Activated naive CD4-positive, alpha-beta T cell treated with anti-CD3 and anti-CD28 coated beads, Interleukin-2, amount 10 ng/mL, durations not matched to agents 7 days and 5 days (primary cell): Measurements from ENCODE around the gene PTPN20.
A peak's percentile ranks its signal among the peaks of the same experiment; 100 is the strongest.

ENCODE experiments used
- CTCF ChIA-PET: fragments of 350-600 bp; sonication (Branson Sonifier 250); formaldehyde crosslinking; loops from one replicate; lab custom pipeline; 2021; ENCODE audit warnings: antibody characterized with exemption; lab: Charles Lee
- DNase-seq: peaks from one replicate; pipeline ENCODE4 v3.0.0-alpha.2; 2020
- H3K27ac Mint-ChIP-seq: one replicate; pipeline ENCODE4 v1.8.0; 2021; ENCODE audit warnings: mild to moderate bottlenecking, moderate library complexity, mixed read lengths
- H3K27me3 Mint-ChIP-seq: one replicate; pipeline ENCODE4 v1.8.0; 2021; ENCODE audit warnings: mild to moderate bottlenecking, mixed read lengths
- H3K36me3 Mint-ChIP-seq: one replicate; pipeline ENCODE4 v1.8.0; 2021; ENCODE audit warnings: mixed read lengths
- H3K4me1 Mint-ChIP-seq: one replicate; pipeline ENCODE4 v1.8.0; 2021; ENCODE audit warnings: mixed read lengths
- H3K4me3 Mint-ChIP-seq: one replicate; pipeline ENCODE4 v1.8.0; 2021; ENCODE audit warnings: mild to moderate bottlenecking, moderate library complexity, mixed read lengths
- H3K9me3 Mint-ChIP-seq: one replicate; pipeline ENCODE4 v1.8.0; 2021; ENCODE audit warnings: mixed read lengths

The PTPN20 gene

GRCh38 chr10:47040041-47040491 is 128.8 kb downstream of the PTPN20 start:
- no peaks in the 10 kb centered on the region for H3K9me3 Mint-ChIP-seq
- H3K36me3 Mint-ChIP-seq, result no peaks in the 10 kb centered on the region
- H3K4me3 Mint-ChIP-seq, result no peak overlapping the region
- no peak overlapping the region for H3K27ac Mint-ChIP-seq
- peaks cover 5% of the 10 kb centered on the region for H3K27me3 Mint-ChIP-seq
- no peak for DNase-seq
- CTCF ChIA-PET, result interaction anchor here (1.3 to 3.2 kb wide), 2 partner anchors 15 to 272 kb away, joined by 6 to 9 read pairs; no protein-coding TSS in a partner anchor
- H3K4me1 Mint-ChIP-seq, result no peaks in the 10 kb centered on the region

- H3K36me3 Mint-ChIP-seq, result no peaks in the 10 kb centered on the region
- no peak for DNase-seq
- no peaks in the 10 kb centered on the region for H3K9me3 Mint-ChIP-seq
- H3K27me3 Mint-ChIP-seq, result peaks cover 5% of the 10 kb centered on the region
- CTCF ChIA-PET, result interaction anchor here (0.6 to 1.3 kb wide), 2 partner anchors 16 to 182 kb away, joined by 4 to 6 read pairs; no protein-coding TSS in a partner anchor
- H3K4me1 Mint-ChIP-seq, result no peaks in the 10 kb centered on the region
- no peak overlapping the region for H3K27ac Mint-ChIP-seq
- no peak overlapping the region for H3K4me3 Mint-ChIP-seq
Measured at GRCh38 chr10:47040681-47041080, 129.5 kb downstream of the PTPN20 start.

GRCh38 chr10:47041396-47042198 is 130.4 kb downstream of the PTPN20 start:
- no peak overlapping the region for H3K4me3 Mint-ChIP-seq
- H3K9me3 Mint-ChIP-seq, result no peaks in the 10 kb centered on the region
- H3K36me3 Mint-ChIP-seq, result no peaks in the 10 kb centered on the region
- no peak for DNase-seq
- CTCF ChIA-PET, result interaction anchor here (0.6 to 0.9 kb wide), 2 partner anchors 181 to 270 kb away, joined by 3 to 4 read pairs; no protein-coding TSS in a partner anchor
- H3K4me1 Mint-ChIP-seq, result no peaks in the 10 kb centered on the region
- no peak overlapping the region for H3K27ac Mint-ChIP-seq
- peaks cover 5% of the 10 kb centered on the region for H3K27me3 Mint-ChIP-seq

GRCh38 chr10:47042199-47042473 is 130.9 kb downstream of the PTPN20 start:
- Mint-ChIP-seq H3K4me3 (no peak overlapping the region), H3K27ac (no peak overlapping the region), H3K9me3 (no peaks in the 10 kb centered on the region), H3K4me1 (no peaks in the 10 kb centered on the region), H3K27me3 (peaks cover 5% of the 10 kb centered on the region), H3K36me3 (no peaks in the 10 kb centered on the region)
- CTCF ChIA-PET, result interaction anchor here (0.9 to 1.0 kb wide), 3 partner anchors 9 to 270 kb away, joined by 3 to 4 read pairs (median 3); no protein-coding TSS in a partner anchor
- no peak for DNase-seq

GRCh38 chr10:47042780-47043750 is 131.8 kb downstream of the PTPN20 start:
- Mint-ChIP-seq H3K4me1 (peaks cover 5% of the 10 kb centered on the region), H3K27me3 (peaks cover 5% of the 10 kb centered on the region), H3K9me3 (no peaks in the 10 kb centered on the region), H3K4me3 (no peak overlapping the region), H3K27ac (no peak overlapping the region), H3K36me3 (no peaks in the 10 kb centered on the region)
- no peak for DNase-seq
- CTCF ChIA-PET, result interaction anchor here (0.9 to 1.0 kb wide), 2 partner anchors 8 to 18 kb away, joined by 3 to 4 read pairs; no protein-coding TSS in a partner anchor

- Mint-ChIP-seq H3K27me3 (peaks cover 5% of the 10 kb centered on the region), H3K9me3 (no peaks in the 10 kb centered on the region), H3K36me3 (no peaks in the 10 kb centered on the region), H3K4me1 (peaks cover 13% of the 10 kb centered on the region), H3K4me3 (no peak overlapping the region), H3K27ac (no peak overlapping the region)
- CTCF ChIA-PET, result interaction anchor here (1.4 to 8.7 kb wide), 3 partner anchors 10 to 268 kb away, joined by 3 to 288 read pairs (median 5); no protein-coding TSS in a partner anchor
- no peak for DNase-seq
Measured at GRCh38 chr10:47043928-47044538, 132.8 kb downstream of the PTPN20 start.

GRCh38 chr10:47044741-47045140 is 133.5 kb downstream of the PTPN20 start:
- Mint-ChIP-seq H3K36me3 (no peaks in the 10 kb centered on the region), H3K4me1 (peaks cover 14% of the 10 kb centered on the region), H3K9me3 (no peaks in the 10 kb centered on the region), H3K27me3 (peaks cover 5% of the 10 kb centered on the region), H3K4me3 (no peak overlapping the region), H3K27ac (no peak overlapping the region)
- DNase-seq, result no peak
- CTCF ChIA-PET, result interaction anchor here (1.4 to 8.7 kb wide), 5 partner anchors 10 to 296 kb away, joined by 3 to 288 read pairs (median 5); no protein-coding TSS in a partner anchor

GRCh38 chr10:47045331-47045861 is 134.2 kb downstream of the PTPN20 start:
- CTCF ChIA-PET, result interaction anchor here (0.7 to 8.7 kb wide), 7 partner anchors 9 to 295 kb away, joined by 3 to 288 read pairs (median 4); no protein-coding TSS in a partner anchor
- DNase-seq, result no peak
- no peaks in the 10 kb centered on the region for H3K9me3 Mint-ChIP-seq
- no peak overlapping the region for H3K4me3 Mint-ChIP-seq
- peaks cover 9% of the 10 kb centered on the region for H3K27me3 Mint-ChIP-seq
- no peak overlapping the region for H3K27ac Mint-ChIP-seq
- no peaks in the 10 kb centered on the region for H3K36me3 Mint-ChIP-seq
- H3K4me1 Mint-ChIP-seq, result peaks cover 14% of the 10 kb centered on the region

- CTCF ChIA-PET, result interaction anchor here (0.7 to 8.7 kb wide), 15 partner anchors 10 to 299 kb away, joined by 3 to 288 read pairs (median 5); no protein-coding TSS in a partner anchor
- DNase-seq, result no peak
Measured at GRCh38 chr10:47046321-47047126, 135.3 kb downstream of the PTPN20 start.

GRCh38 chr10:47047127-47047504 is 135.9 kb downstream of the PTPN20 start:
- peaks cover 14% of the 10 kb centered on the region for H3K4me1 Mint-ChIP-seq
- no peaks in the 10 kb centered on the region for H3K36me3 Mint-ChIP-seq
- CTCF ChIA-PET, result interaction anchor here (0.5 to 8.7 kb wide), 36 partner anchors 9 to 298 kb away, joined by 3 to 288 read pairs (median 5); no protein-coding TSS in a partner anchor
- H3K27me3 Mint-ChIP-seq, result peaks cover 9% of the 10 kb centered on the region
- H3K27ac Mint-ChIP-seq, result no peak overlapping the region
- no peak for DNase-seq
- H3K9me3 Mint-ChIP-seq, result no peaks in the 10 kb centered on the region
- no peak overlapping the region for H3K4me3 Mint-ChIP-seq

More at GRCh38 chr10:47046321-47047126, 135.3 kb downstream of the PTPN20 start:
- Mint-ChIP-seq H3K27ac (no peak overlapping the region), H3K4me1 (peaks cover 14% of the 10 kb centered on the region), H3K9me3 (no peaks in the 10 kb centered on the region), H3K27me3 (peaks cover 9% of the 10 kb centered on the region), H3K36me3 (no peaks in the 10 kb centered on the region), H3K4me3 (no peak overlapping the region)

GRCh38 chr10:47047577-47048525 is 136.6 kb downstream of the PTPN20 start:
- no peaks in the 10 kb centered on the region for H3K9me3 Mint-ChIP-seq
- CTCF ChIA-PET, result interaction anchor here (0.5 to 8.7 kb wide), 40 partner anchors 10 to 297 kb away, joined by 3 to 288 read pairs (median 5); no protein-coding TSS in a partner anchor
- H3K27me3 Mint-ChIP-seq, result peaks cover 6% of the 10 kb centered on the region
- H3K4me1 Mint-ChIP-seq, result peaks cover 14% of the 10 kb centered on the region
- no peaks in the 10 kb centered on the region for H3K36me3 Mint-ChIP-seq
- peak; percentile 84 for DNase-seq
- H3K4me3 Mint-ChIP-seq, result no peak overlapping the region
- H3K27ac Mint-ChIP-seq, result no peak overlapping the region

- no peak for DNase-seq
- Mint-ChIP-seq H3K9me3 (no peaks in the 10 kb centered on the region), H3K4me1 (peaks cover 14% of the 10 kb centered on the region), H3K4me3 (no peak overlapping the region), H3K27ac (no peak overlapping the region), H3K27me3 (peaks cover 4% of the 10 kb centered on the region), H3K36me3 (no peaks in the 10 kb centered on the region)
- CTCF ChIA-PET, result interaction anchor here (0.6 to 8.7 kb wide), 25 partner anchors 12 to 295 kb away, joined by 3 to 288 read pairs (median 7); no protein-coding TSS in a partner anchor
Measured at GRCh38 chr10:47048526-47048905, 137.3 kb downstream of the PTPN20 start.
